AG09319 (cell line): ENCODE measurements around the gene MADD.

Source experiments
- DNase-seq: peaks from one replicate; pipeline ENCODE4 v3.0.0-alpha.2; 2010; ENCODE audit warnings: low read depth; ENCODE audit errors: extremely low read depth
- TF ChIP-seq, protein P1 (sequence below): IDR thresholded peaks from 2 replicates; pipeline ENCODE4 v1.5.1; 2011; ENCODE audit warnings: low read depth, mild to moderate bottlenecking, inconsistent platforms, low read length, moderate library complexity

MADD gene

DNA sequence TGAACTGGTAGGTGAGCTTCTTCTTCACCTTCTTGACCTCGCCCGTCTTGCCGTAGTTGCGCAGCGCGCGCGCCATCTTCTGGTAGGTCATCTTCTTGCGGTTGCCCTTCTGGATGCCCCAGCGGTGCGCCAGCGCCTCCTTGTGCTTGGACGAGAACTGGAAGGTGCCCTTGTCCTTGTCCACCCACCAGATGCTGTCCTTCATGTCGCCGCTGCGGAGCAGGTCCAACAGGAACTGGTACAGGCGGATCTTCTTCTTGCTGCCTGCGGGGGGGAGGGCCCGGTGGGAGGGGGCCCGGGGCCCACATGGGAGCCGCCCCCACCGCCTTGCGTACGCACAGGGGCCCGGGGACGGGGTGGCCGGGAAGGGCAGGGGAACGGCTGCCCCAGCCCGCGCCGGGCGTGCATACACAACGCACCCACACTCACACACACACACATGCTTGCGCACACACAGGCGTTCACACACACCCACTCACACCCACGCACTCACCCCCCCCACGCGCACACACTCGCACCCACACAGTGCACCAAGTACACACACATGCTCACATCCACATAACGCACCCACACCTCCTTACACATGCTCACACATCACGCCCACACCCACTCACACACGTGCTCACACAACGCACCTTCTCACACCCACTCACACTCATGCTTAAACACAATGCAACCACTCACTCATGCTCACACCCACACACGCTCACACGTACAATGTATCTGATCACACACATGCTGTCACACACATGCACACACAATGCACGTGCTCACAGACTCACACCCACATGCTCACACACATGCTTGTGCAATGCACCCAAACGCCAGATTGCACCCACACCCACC is 85.6 kb downstream of the MADD start:
- DNase-seq = peak; percentile 81
- TF ChIP-seq, protein P1, sequence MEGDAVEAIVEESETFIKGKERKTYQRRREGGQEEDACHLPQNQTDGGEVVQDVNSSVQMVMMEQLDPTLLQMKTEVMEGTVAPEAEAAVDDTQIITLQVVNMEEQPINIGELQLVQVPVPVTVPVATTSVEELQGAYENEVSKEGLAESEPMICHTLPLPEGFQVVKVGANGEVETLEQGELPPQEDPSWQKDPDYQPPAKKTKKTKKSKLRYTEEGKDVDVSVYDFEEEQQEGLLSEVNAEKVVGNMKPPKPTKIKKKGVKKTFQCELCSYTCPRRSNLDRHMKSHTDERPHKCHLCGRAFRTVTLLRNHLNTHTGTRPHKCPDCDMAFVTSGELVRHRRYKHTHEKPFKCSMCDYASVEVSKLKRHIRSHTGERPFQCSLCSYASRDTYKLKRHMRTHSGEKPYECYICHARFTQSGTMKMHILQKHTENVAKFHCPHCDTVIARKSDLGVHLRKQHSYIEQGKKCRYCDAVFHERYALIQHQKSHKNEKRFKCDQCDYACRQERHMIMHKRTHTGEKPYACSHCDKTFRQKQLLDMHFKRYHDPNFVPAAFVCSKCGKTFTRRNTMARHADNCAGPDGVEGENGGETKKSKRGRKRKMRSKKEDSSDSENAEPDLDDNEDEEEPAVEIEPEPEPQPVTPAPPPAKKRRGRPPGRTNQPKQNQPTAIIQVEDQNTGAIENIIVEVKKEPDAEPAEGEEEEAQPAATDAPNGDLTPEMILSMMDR = peak; percentile 99

DNA sequence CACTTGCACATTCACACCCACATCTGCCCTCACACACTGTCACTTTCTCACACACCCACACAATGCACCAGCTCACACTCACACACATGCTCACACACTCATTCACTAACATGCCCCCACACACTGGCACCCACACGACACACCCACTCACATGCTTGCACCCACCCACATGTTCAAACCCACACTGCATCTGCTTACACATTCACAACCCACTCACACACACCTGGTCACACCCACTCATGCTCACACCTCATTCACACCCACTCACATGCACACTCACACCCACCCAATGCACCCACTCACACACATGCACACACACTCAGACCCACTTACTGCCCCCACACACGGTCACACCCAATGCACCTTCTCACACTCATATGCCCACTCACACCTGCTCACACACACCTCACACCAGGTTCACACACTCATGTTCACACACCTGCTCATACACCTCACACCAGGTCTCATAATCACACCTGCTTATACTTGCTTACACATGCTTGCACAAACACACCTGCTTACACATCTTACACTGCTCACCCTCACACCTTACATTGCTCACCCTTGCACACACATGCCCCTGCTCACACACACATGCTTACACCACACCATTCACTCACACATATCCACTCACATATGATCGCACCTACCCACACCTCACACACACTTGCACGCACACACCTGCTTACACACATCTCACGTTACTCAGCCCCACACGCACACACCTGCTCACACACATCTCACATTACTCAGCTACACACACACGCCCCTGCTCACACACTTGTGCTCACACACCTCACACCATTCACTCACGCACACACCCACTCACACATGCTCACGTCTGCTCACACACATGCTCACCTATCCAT is 86.4 kb downstream of the MADD start:
- DNase-seq = no peak
- TF ChIP-seq, protein P1 = no peak

DNA sequence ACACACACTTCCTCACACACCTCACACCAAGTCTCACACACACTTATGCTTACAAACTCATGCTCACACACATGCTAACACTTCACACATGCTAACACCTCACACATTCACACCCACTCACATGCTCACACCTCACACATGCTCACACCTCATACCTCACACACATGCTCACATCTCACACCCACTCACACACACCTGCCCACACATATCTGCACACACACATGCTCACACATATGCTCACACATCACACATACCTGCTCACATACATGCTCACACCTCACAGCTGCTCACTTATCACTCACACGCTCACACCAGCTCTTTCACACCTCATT is 87.0 kb downstream of the MADD start:
- DNase-seq = no peak
- TF ChIP-seq, protein P1 = no peak

DNA sequence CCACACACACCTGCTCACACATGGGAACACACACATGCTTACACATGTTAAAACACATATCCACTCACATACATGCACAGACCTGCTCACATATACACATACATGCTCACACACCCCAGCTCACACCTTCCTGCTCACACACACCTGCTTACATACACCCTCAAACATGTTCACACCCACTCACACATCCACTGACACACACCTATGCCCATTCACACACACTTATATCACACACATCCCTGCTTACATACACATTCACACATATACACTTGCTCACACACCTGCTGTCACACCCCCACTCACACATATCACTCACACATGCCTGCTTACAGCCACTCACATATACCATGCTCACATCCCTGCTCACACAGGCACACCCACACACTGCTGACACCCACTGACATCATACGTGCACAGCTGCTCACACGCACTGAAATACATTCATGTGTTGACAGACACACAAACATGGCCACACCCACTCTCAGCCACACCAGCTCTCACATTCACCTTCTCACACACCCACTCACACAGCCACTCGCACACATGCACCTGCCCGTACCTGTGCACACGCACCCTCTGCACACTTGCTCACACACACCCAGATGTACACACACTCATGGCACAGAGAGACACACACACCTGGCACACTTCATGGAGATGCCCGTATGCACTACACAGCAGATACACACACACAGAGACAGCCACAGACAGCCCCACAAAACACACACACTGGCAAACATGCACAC is 88.2 kb downstream of the MADD start:
- no peak for DNase-seq
- TF ChIP-seq, protein P1 = no peak

DNA sequence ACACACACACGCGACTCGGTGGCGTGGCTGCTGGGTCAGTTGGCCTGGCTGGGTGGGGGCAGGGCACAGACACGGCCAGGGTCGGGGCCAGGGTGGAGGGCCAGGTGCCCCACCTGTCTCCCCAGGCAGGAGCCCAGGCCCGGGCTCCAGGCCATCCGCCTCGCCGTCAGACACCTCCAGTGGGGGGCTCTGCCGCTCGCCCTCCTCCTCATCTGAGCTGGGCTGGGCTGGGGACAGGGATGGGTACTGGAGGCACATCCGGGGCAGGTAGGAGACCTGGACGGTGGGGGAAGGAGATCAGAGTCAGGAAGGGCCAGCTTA is 88.8 kb downstream of the MADD start:
- DNase-seq = no peak
- TF ChIP-seq, protein P1 = no peak

DNA sequence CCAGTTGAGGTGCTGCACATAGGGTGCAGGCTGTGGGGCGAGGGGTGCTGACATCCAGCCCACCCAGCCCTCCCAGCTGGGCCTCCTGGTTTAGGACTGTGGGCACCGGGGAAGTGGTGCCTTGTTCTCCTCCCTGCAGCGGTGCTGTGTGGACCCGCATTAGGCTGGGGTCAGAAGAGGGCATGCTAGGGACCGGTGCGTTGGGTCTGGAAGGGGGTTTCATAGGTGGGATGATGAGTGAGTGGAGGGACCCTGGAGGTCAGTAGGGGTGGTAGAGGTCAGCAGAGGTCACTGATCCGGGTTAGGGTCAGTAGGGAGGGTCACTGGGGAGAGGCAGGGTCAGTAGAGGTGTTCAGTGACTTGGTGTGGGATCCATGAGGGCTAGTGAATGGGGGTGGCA is 89.2 kb downstream of the MADD start:
- DNase-seq = no peak
- TF ChIP-seq, protein P1 = no peak
